T follicular helper cell (primary cell): Measurements from ENCODE around the gene MEIOSIN.

Source experiments
- DNase-seq: peaks from one replicate; pipeline ENCODE4 v3.0.0-alpha.2; 2020; ENCODE audit warnings: low read depth

Gene MEIOSIN

DNA sequence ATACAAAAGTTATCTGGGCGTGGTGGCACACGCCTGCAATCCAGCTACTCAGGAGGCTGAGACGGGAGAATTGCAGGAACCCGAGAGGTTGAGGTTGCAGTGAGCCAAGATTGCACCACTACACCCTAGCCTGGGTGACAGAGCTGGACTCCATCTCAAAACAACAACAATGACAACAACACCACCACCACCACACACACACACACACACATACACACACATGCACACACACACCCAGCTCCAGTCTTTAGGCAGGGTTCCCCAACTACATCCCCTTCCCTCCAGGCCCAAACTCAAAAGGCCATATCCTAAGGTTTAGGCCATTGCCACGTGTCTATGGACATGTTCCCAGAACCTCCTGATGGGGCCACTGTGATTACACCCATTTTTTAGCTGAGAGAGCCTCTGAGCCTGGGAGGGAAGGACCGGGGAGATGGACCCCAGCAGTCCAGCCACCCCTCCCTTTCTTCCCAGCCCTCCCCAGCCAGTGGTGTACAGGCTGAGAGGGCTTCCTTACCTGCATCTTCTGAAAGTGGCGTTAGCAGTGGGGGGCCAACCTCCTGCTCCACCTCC is 68.5 kb downstream of the MEIOSIN start:
- DNase-seq: no peak

DNA sequence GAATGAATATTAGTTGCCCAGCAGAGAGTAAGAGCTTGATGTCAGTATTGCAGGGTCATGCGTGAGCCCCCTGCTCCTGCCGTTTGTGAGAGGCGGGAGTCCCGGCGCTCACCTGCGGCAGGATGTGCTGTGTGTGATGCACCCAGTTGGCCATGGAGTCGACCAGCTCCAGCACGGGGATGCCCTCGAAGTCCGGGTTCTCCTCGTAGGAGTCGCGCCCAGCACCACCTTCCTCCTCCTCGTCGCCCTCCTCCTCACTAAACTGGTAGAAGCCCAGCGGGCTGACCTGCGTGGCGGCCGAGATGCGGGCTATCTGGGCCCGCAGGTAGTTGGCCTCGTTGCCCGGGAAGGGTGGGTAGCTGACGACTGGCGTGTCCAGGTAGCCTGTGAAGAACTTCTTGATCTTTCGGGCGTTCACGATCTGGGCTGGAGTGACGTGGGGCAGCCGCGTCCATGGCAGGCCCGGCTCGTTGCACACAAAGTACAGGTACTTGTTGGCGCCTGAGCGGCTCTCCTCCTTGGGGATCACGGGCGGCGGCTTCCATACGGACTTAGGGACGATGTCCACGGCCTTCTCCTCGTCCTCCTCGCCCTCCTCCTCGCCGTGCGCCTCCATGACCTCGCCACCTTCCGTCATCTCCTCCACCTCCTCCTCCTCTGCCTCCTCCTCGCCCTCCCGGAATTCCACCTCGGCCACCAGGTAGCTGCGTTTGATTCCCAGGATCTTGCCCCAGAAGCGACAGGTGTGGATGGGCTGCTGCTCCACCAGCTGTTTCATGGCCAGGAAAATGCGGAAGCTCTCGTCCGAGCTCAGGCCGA is 71.1 kb downstream of the MEIOSIN start:
- no peak for DNase-seq

DNA sequence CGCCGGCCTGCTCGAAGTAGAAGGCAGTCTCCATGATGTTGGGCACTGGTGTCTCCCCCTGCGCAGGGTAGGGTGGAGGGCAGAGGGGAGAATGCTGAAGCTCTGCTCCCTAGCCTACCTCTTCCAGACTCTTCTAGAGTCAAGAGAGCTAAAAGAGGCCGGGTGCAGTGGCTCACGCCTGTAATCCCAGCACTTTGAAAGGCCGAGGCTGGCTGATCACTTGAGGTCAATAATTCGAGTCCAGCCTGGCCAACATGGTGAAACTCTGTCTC is 71.7 kb downstream of the MEIOSIN start:
- DNase-seq: no peak

DNA sequence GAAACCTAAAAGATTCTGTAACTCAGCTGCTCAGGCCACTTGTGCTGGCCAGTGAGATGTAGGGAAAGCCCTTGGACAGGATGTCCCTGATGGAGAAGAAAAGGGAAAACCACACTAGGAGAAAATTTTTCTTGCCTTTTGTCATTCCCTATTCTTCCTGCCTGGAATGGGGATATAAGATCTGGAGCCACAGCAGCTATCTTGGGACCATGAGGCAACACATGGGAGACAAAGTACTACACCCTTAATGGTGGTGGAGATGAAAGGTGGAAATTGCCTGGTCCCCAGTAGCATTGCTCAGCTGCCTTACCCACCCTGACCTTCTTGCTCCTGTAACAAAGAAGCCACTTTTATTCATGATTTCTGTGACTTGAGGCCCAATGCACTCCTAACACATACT is 72.5 kb downstream of the MEIOSIN start:
- DNase-seq: no peak

DNA sequence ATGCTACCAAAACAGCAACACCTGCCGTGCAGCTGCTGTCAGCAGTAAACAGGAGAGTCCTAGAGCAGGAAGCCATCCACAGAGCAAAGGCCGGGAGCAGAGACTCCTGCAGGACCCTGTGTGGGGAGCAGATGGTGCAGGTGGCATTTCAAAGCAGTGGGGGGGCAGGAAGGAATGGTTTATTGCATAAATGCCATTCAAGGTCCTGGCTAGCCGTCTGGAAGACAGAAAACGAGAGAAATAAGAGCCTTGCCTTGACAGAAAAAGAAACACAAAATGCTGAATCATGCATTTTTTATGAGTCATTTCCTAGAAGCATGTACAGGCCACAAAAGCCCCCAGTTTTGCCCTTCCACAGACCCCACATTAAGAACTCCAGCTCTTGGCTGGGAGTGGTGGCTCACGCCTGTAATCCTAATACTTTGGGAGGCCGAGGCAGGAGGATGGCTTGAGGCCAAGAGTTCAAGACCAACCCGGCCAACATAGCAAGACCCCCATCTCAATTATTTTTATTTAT is 76.5 kb downstream of the MEIOSIN start:
- DNase-seq: no peak

DNA sequence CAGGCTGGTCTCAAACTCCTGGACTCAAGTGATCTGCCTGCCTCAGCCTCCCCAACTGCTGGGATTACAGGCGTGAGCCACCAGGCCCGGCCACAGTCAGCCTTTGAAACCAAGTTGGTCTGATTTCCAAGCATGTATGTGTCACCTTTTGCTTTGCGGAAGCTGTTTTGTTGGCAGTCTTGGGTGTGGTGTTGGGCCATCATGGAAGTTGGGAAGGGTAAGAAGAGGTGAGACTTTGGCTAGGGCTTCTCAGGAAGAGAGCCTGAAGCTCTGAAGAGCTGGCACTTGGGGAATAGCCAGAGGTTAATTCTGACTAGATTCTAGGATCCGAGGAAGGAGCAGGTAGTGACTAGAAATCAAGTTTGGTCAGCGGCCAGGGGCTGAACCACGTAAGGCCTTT is 79.1 kb downstream of the MEIOSIN start:
- DNase-seq: no peak
